ENCODE measurements around the gene PDGFRB.

DNA sequence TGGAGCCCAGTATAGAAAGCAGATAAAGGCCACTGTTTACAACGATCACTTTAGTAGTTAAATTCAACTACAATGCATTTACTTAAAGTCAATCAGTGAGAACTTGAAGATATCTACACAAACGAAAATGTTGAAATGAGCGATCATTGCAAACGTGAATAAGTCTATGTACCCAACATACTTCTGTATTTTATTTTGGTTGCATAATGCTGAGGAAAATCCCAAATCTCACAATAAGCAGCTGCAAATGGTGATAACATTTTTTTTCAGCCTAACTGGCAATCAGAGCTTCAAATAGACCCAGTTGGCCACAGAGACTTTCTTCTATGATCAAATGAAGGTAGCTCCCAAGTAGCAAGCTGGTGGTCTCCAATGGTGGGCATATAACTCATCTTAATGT, 32.1 kb downstream of the PDGFRB start:
- TF ChIP-seq, protein P1, sequence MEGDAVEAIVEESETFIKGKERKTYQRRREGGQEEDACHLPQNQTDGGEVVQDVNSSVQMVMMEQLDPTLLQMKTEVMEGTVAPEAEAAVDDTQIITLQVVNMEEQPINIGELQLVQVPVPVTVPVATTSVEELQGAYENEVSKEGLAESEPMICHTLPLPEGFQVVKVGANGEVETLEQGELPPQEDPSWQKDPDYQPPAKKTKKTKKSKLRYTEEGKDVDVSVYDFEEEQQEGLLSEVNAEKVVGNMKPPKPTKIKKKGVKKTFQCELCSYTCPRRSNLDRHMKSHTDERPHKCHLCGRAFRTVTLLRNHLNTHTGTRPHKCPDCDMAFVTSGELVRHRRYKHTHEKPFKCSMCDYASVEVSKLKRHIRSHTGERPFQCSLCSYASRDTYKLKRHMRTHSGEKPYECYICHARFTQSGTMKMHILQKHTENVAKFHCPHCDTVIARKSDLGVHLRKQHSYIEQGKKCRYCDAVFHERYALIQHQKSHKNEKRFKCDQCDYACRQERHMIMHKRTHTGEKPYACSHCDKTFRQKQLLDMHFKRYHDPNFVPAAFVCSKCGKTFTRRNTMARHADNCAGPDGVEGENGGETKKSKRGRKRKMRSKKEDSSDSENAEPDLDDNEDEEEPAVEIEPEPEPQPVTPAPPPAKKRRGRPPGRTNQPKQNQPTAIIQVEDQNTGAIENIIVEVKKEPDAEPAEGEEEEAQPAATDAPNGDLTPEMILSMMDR (optimal IDR thresholded peaks at IDR 0.05 in 1 of 3, IDR thresholded peaks at IDR 0.05 in 1 of 3, conservative IDR thresholded peaks at IDR 0.05 in 1 of 3; ENCODE audit: extremely low read depth in 1 of 3, insufficient read depth in 2 of 3, low read length in 3 of 3) = no peak
- TF ChIP-seq EZH2 (IDR thresholded peaks at IDR 0.05; ENCODE audit: low read length) = no peak
